Measurements from ENCODE around the gene ANGPT4.

DNA sequence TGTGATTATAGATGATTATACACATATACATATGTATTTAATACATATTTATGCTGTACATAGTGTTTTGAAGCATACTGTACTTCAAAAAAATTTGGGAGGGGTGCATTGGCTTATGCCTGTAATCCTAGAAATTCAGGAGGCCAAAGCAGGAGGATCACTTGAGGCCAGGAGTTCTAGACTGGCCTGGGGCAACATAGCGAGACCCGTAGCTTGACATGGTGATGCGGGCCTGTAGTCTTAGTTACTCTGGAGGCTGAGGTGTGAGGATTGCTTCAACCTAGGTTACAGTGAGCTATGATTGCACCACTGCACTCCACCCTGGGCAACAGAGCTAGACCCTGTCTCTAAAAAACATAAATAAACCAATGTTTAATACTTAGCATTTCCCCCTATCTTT lies 84.2 kb downstream of the ANGPT4 start:
- TF ChIP-seq, protein P1, sequence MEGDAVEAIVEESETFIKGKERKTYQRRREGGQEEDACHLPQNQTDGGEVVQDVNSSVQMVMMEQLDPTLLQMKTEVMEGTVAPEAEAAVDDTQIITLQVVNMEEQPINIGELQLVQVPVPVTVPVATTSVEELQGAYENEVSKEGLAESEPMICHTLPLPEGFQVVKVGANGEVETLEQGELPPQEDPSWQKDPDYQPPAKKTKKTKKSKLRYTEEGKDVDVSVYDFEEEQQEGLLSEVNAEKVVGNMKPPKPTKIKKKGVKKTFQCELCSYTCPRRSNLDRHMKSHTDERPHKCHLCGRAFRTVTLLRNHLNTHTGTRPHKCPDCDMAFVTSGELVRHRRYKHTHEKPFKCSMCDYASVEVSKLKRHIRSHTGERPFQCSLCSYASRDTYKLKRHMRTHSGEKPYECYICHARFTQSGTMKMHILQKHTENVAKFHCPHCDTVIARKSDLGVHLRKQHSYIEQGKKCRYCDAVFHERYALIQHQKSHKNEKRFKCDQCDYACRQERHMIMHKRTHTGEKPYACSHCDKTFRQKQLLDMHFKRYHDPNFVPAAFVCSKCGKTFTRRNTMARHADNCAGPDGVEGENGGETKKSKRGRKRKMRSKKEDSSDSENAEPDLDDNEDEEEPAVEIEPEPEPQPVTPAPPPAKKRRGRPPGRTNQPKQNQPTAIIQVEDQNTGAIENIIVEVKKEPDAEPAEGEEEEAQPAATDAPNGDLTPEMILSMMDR (IDR thresholded peaks at IDR 0.05; ENCODE audit: insufficient read depth, low read length, poor library complexity, severe bottlenecking), result no peak
- TF ChIP-seq EZH2phosphoT487 (conservative IDR thresholded peaks at IDR 0.05; ENCODE audit: low read length), result no peak

Data from SU-DHL-6 (cell line).